ENCODE measurements around the gene CLEC18C. TPM values are rescaled to one million over a fixed set of nuclear protein-coding genes. Genes with fewer than 3 reads are reported as not detected.

CLEC18C gene
- total and polyA plus RNA-seq, 10 donors: 0.09 to 1.2 (median 0.49) TPM; not detected in 2

DNA sequence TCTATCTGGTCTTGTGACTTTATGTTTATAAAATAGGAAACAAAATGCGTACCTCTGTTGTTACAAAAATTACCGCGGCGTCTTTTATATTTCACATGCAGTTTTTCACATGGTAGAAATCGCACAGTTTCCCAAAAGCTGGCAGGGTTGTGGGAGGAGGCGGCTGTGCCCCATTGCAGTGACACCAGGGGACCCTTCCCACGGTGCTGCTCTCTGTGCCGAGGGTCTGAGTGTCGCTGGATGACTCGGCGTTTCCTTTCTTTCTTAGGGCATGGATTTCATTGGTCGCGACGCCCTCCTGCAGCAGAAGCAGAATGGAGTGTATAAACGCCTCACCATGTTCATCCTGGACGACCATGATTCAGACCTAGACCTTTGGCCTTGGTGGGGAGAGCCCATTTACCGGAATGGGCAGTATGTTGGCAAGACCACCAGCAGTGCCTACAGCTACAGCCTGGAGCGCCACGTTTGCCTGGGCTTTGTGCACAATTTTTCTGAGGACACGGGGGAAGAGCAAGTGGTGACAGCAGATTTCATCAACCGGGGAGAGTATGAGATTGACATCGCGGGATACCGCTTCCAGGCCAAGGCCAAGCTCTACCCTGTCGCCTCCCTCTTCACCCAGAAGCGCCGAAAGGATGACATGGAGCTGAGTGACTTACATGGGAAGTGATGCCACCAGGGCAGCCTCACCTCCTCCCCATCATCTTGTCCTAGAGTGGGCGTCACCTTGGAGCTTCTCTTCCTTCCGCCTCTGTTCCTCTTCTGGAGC is 17.2 kb upstream of the CLEC18C start:
- H3K4me1 ChIP-seq: no peaks in the 10 kb centered on the region
- intact Hi-C loops (cut with DNase I; ENCODE audit: low total_unique reads): no loop called here
- peak; percentile 63 for DNase-seq
- H3K9me3 ChIP-seq: no peaks in the 10 kb centered on the region
- H3K4me3 ChIP-seq: no peak overlapping the region
- H3K36me3 ChIP-seq: peaks cover 51 to 100% (median 100%) of the 10 kb centered on the region in 6 donors
- no peak overlapping the region for H3K27ac ChIP-seq
- 89 to 92% (median 91%) methylated on average over 29 of the region's 29 CpGs for WGBS, 5 donors
- TF ChIP-seq POLR2AphosphoS5 (IDR thresholded peaks at IDR 0.05) (no peak), POLR2A (IDR thresholded peaks at IDR 0.05) (no peak)
- TF ChIP-seq, protein P1, sequence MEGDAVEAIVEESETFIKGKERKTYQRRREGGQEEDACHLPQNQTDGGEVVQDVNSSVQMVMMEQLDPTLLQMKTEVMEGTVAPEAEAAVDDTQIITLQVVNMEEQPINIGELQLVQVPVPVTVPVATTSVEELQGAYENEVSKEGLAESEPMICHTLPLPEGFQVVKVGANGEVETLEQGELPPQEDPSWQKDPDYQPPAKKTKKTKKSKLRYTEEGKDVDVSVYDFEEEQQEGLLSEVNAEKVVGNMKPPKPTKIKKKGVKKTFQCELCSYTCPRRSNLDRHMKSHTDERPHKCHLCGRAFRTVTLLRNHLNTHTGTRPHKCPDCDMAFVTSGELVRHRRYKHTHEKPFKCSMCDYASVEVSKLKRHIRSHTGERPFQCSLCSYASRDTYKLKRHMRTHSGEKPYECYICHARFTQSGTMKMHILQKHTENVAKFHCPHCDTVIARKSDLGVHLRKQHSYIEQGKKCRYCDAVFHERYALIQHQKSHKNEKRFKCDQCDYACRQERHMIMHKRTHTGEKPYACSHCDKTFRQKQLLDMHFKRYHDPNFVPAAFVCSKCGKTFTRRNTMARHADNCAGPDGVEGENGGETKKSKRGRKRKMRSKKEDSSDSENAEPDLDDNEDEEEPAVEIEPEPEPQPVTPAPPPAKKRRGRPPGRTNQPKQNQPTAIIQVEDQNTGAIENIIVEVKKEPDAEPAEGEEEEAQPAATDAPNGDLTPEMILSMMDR (IDR thresholded peaks at IDR 0.05 in 8 of 11, conservative IDR thresholded peaks at IDR 0.05 in 3 of 11): no peak
- H3K27me3 ChIP-seq (replicated peaks in 1 of 7): no peaks in the 10 kb centered on the region

DNA sequence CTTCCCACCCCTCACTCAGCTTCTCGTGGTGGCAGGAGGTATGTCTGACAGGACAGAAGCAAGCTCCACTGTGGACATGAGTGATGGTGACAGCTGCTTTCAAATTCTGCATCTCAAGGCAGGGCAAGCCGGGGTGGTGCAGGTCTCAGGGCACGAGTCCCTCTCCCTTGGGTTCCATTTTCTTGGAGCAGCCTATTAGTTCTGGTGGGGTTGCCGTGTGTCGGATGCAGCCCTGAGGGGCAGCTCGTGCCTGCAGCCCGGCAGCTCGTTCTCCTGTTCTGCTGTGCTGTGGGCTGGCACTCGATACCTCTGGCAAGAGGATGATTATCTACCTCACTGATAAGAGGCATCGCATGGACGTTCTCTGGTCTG is 16.5 kb upstream of the CLEC18C start:
- H3K27ac ChIP-seq: no peak overlapping the region
- peak; percentile 70 for DNase-seq
- H3K9me3 ChIP-seq: no peaks in the 10 kb centered on the region
- peaks cover 47 to 100% (median 100%) of the 10 kb centered on the region in 6 donors for H3K36me3 ChIP-seq
- H3K27me3 ChIP-seq (replicated peaks in 1 of 7): no peaks in the 10 kb centered on the region
- H3K4me1 ChIP-seq: no peaks in the 10 kb centered on the region
- intact Hi-C loops (cut with DNase I; ENCODE audit: low total_unique reads): no loop called here
- H3K4me3 ChIP-seq: no peak overlapping the region
- TF ChIP-seq POLR2AphosphoS5 (IDR thresholded peaks at IDR 0.05): peak in 1 of 3 donors; percentile 60
- TF ChIP-seq, protein P1 (IDR thresholded peaks at IDR 0.05 in 8 of 11, conservative IDR thresholded peaks at IDR 0.05 in 3 of 11): no peak
- TF ChIP-seq POLR2A (IDR thresholded peaks at IDR 0.05): no peak
- WGBS, 5 donors: 86 to 93% (median 86%) methylated on average over 11 of the region's 11 CpGs

DNA sequence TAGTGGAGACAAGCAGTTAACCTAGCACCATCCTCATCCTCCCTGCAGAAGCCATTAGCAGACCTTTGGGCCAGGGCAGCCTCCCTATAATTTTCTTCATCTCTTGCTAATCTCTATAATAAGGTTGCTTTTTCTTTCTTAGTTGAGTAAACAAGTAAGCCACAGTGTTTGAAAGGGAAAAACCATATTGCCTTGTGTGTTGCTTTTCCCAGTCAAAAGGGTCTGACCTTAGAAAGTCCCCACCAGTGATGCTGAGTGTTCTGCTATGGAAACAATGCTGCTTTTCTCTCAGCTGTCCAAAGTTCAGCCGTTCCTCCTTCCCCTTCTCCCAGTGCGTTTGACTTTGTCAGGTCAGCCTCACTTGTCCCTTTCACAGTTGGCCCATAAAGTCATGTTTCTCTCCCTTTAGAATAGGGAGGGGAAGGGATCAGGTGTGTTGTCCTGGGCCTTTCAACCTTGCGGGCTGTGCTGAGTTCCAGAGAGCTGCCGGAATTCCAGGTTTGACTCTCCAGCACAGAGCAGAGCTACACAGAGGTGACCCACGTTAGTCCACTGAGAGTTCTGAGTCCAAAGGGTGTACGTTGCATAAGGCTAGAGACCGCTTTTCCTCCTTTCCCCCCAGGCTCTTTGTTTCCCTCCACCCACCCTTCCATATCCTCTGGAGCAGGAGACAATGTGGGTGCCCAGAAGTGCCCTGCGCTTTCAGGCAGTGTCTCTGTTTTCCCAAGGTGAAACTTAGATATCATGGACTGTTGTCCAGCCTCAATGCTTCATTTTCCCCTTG is 15.9 kb upstream of the CLEC18C start:
- 84 to 94% (median 92%) methylated on average over 8 of the region's 8 CpGs for WGBS, 5 donors
- Histone ChIP-seq H3K9me3 (no peaks in the 10 kb centered on the region), H3K27ac (no peak overlapping the region), H3K27me3 (replicated peaks in 1 of 7) (no peaks in the 10 kb centered on the region), H3K4me1 (no peaks in the 10 kb centered on the region), H3K4me3 (no peak overlapping the region), H3K36me3 (peaks cover 43 to 100% (median 100%) of the 10 kb centered on the region in 6 donors)
- TF ChIP-seq, protein P1 (IDR thresholded peaks at IDR 0.05 in 8 of 11, conservative IDR thresholded peaks at IDR 0.05 in 3 of 11): no peak
- TF ChIP-seq POLR2AphosphoS5 (IDR thresholded peaks at IDR 0.05) (no peak), POLR2A (IDR thresholded peaks at IDR 0.05) (no peak)
- intact Hi-C loops (cut with DNase I; ENCODE audit: low total_unique reads): no loop called here
- DNase-seq: peak; percentile 51

Measured in spleen (tissue), 11 donors.